GM12801 (cell line): ENCODE measurements around the gene SLC25A44.

ENCODE experiments used
- TF ChIP-seq, protein P1 (sequence below): IDR thresholded peaks from one replicate; pipeline ENCODE4 v1.5.1; 2011; ENCODE audit warnings: control low read depth; ENCODE audit not compliant: insufficient read length; ENCODE audit errors: extremely low read depth

Gene SLC25A44, protein sequence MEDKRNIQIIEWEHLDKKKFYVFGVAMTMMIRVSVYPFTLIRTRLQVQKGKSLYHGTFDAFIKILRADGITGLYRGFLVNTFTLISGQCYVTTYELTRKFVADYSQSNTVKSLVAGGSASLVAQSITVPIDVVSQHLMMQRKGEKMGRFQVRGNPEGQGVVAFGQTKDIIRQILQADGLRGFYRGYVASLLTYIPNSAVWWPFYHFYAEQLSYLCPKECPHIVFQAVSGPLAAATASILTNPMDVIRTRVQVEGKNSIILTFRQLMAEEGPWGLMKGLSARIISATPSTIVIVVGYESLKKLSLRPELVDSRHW

DNA sequence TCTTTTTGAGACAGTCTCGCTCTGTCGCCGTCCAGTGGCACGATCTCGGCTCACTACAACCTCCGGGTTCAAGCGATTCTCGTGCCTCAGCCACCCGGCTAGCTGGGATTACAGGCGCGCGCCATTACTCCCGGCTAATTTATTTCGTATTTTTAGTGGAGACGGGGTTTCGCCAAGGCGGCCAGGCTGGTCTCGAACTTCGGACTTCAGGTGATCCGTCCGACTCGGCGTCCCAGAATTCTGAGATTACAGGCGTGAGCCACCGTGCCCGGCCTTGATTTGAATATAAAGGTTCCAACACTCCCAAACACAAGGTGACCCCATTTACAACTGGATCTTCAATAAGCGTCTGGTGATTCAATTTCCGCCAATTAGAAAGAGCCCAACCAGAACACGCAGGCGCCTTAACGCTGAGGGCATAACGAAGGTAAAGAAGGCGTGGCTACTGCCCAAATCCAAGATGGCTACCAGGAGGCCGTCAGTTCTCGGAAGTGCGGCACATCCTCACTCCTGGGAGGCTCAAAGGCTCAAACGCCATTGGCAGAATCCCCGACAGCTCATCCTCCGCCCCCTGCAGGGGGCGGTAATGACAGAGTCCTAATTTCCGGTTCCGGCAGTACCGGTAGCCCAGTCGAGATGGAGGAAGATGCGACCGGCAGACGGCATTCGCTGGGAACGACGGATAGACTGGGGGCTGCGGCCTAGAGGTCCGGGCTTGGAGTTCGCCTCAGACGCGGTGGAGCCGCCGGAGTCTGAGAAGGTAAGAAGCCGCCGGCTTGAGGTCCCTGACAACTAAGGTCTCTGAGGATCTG lies at the start of gene SLC25A44:
TSS of gene SLC25A44 (plus strand) at position 617 of the 812 bp plus-strand sequence. CDS start 5,744 bp downstream, outside the sequence.
- TF ChIP-seq, protein P1, sequence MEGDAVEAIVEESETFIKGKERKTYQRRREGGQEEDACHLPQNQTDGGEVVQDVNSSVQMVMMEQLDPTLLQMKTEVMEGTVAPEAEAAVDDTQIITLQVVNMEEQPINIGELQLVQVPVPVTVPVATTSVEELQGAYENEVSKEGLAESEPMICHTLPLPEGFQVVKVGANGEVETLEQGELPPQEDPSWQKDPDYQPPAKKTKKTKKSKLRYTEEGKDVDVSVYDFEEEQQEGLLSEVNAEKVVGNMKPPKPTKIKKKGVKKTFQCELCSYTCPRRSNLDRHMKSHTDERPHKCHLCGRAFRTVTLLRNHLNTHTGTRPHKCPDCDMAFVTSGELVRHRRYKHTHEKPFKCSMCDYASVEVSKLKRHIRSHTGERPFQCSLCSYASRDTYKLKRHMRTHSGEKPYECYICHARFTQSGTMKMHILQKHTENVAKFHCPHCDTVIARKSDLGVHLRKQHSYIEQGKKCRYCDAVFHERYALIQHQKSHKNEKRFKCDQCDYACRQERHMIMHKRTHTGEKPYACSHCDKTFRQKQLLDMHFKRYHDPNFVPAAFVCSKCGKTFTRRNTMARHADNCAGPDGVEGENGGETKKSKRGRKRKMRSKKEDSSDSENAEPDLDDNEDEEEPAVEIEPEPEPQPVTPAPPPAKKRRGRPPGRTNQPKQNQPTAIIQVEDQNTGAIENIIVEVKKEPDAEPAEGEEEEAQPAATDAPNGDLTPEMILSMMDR: no peak

DNA sequence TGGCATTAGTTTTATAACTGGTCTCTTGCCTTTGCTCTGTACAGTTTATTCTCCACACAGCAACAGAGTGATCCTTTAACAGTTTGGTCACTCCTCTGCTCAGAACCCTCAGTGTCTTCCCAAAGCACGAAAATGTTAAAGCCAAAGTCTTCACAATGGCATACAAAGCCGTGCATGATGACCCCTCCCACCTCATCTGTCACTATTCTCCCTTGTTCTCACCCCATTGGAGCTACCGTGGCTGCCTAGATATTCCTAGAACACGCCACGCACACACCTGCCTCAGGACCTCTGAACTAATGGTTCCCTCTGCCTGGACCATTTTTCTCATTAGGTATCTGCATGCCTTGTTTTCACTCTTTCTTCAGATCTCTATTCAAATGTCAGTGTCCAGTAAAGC lies 49.2 kb upstream of the SLC25A44 start:
- TF ChIP-seq, protein P1: no peak

DNA sequence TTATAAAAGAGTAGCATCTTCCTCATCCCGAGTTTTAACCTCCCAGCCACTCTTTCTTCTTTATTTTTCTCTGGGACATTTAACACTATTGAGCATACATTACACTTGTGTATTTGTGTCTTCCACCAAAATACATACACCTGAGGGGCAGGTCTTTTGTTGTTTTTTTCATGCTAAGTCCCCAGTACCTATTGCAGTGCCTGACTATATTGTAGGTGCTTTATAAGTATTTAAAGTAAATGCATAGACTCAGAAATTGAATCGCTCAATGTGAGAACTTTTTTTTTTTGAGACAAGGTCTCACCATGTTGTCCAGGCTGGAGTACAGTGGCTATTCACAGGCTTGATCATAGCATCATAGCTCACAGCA lies 48.3 kb upstream of the SLC25A44 start:
- TF ChIP-seq, protein P1: no peak

DNA sequence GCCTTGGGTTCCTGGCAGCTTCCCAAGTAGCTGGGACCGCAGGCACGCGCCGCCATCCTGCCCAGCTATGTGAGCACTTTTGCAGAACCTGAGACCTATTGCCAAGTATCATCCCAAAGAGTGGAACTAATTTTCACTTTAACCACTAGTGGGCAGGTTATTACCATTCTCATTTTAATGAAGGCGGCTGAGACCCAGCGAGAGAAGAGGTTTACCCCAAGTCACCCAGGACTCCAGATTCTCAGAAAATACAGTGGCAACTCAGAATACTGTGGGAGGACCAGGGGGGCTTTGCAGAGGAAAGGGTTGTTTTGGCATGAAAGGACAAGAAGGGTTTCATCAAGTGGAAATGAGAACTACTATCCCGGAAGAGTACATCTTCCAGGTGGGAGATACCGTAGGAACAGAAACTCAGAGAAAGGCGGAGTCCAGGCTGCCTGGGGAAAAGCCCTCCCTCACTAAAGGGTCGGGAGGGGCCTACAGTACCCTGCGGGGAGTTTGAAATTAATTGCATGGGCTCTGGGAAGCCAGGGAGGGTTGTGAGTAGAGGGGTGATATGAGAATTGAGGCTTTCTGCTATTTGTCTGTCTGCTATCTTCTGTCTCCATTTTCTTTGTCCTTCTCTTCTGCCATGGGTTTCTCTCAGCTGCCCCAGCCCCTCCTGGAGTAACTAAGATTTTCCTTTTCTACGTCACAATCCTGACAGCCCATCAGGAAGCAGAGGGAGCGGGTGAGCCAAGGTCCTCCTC lies 47.7 kb upstream of the SLC25A44 start:
- TF ChIP-seq, protein P1: peak; percentile 58

DNA sequence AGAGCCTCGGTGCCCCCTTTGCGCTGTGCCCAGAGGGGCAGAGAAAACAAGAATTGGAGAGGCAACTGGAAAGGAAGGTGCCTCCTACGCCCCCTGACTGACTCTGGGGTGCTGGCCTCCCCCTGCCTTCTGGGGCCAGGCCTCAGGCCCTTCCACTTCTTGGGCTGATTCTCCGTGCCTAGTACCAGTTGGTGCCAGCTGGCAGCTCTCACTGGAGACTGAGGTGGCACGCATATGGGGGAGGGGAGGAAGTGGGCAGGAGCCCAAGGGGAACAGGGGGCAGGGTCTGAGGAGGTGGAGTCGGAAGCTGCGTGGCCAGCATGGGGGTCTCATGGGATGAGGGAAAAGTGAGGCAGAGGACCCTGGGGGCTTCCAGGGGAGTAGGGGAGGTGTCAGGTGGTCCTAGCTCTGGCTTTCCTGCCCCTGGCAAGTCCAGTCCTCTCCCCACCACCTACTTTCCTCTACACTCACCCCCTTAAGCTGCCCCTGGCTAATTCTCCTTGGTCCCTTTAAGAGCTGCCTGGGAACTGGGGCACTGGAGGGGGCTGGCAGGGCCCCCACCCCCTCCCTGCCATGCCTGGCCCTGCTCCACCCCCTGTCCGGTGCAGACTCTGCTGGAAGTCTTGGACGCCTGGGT lies 47.0 kb upstream of the SLC25A44 start:
- TF ChIP-seq, protein P1: no peak

DNA sequence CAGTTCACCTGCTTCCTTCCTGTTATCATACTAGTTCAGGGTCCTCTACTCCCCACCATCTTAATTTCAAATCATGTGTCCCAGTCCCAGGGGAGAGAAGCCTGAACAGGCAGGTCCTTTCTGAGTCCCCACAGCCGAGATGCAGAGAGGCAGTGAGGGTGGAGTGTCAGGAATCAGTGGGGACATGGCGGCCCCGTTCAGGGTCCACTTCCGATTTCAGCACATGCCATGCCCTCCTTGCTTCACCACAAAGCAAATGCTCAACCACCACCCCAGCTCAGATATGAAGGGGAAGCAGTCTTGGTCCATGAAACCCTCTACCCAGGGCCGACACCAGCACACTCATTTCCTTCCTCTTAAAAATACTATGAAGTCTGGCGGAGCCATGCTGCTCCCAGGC lies 45.7 kb upstream of the SLC25A44 start:
- TF ChIP-seq, protein P1: no peak
